ENCODE measurements around the gene JUN.

The JUN gene

GRCh38 chr1:58783993-58784757, at the start of gene JUN:
Gene JUN (minus strand): TSS chr1:58784047. CDS start chr1:58783070, 977 bp downstream.
- peak; percentile 99 to 100 for DNase-seq

DNA sequence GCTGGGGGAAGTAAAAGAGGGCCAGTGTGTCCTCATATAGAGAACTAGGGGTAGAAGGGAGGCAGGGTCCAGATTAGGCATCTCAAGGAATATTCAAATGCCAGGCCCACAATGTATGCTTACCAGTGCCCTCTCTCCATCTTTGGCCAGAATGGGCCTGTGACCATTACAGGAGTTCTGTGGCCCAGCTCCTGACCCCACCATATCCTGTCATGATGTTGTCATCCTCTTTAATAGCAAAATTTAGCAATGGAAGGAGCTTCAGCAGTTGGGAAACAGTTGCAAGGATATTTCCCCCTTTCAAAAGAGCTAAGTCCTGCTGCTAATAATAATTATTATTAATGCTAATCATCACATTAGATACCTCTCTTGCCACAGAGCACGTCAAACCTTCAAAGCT, 49.3 kb upstream of the JUN start:
- DNase-seq: no peak

DNA sequence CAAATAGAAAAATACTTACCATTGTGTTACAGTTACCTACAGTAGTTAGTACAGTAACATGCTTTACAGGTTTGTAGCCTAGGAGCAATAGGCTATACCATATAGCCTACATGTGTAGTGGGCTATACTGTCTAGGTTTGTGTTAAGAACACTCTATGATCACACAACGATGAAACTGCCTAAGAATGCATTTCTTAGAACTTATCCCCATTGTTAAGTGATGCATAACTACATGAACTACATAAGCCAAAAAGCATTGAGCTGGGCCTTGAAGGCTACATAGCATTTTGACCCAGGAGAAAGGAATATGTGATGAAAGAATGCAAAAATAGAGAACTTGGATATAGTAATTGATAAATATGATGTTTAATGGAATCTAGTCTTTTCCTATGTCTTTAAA, 46.4 kb upstream of the JUN start:
- no peak for DNase-seq

GRCh38 chr1:58829866-58830265, 46.0 kb upstream of the JUN start:
- no peak for DNase-seq

- DNase-seq: no peak
Measured at GRCh38 chr1:58827298-58827697, 43.5 kb upstream of the JUN start.

- DNase-seq: peak in 1 of 2 experiments; percentile 39
Measured at GRCh38 chr1:58824753-58825389, 41.0 kb upstream of the JUN start.

GRCh38 chr1:58823481-58824010, 39.7 kb upstream of the JUN start:
- DNase-seq: no peak

- DNase-seq: no peak
Measured at GRCh38 chr1:58821309-58821708, 37.5 kb upstream of the JUN start.

DNA sequence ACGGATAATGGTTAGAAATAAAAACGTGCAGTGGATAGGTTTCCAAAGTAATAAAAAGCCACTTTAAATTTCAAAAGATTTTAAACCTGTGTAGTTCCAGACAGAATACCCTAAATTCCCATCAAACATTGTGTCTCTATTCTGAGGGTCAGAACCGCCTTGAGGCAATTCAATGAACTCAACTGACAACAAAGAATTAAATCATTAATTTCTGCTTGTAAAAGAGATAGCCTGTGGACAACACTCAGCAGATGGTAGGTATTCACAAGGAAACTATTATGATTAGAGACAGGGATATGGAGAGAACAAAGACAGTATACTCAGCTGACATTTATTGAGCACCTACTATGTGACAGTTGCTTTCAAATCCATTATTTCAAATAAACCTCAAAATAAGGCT, 35.1 kb upstream of the JUN start:
- DNase-seq: no peak

DNA sequence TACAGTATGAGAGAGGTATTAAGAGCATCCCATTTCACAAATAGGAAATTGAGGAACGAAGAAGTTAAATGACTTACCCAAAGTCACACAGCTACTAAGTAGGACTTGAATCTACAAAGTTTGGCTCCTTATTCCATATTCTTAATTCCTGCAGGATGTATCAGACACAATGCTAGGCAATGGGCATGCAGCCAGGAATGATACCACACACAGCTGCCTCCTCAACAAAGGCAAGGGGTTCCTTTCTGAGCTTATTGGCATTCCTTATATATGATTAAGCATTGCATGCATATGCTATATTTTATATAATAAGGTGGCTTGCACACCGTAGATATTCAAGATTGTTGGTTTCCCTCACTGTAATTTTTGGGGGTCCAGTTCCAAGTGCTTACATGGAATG, 34.2 kb upstream of the JUN start:
- DNase-seq: peak in 1 of 2 experiments; percentile 63

GRCh38 chr1:58816747-58817221, 32.9 kb upstream of the JUN start:
- DNase-seq: peak; percentile 10 to 44

- peak; percentile 4 to 83 for DNase-seq
Measured at GRCh38 chr1:58816072-58816746, 32.4 kb upstream of the JUN start.

DNA sequence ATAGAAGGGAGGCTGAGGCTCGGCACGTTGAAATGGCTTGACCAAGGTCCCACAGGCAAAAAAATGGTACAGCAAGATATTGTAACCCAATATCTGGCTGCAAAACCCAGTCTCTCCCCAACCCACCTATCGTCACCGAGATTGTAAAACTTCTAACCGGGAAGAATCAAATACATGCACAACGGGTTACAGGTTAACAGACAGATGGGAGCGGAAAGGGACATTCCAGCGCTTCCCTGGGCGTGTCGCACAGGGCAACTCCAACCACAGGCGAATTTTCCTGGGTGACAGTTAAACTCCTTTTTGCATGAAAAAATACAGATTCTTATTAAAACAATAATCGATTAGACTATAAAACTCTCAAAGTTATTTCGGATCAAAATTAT, 31.8 kb upstream of the JUN start:
- DNase-seq: no peak

- no peak for DNase-seq
Measured at GRCh38 chr1:58815069-58815685, 31.3 kb upstream of the JUN start.

- no peak for DNase-seq
Measured at GRCh38 chr1:58814251-58815068, 30.6 kb upstream of the JUN start.

- no peak for DNase-seq
Measured at GRCh38 chr1:58813801-58814200, 30.0 kb upstream of the JUN start.

DNA sequence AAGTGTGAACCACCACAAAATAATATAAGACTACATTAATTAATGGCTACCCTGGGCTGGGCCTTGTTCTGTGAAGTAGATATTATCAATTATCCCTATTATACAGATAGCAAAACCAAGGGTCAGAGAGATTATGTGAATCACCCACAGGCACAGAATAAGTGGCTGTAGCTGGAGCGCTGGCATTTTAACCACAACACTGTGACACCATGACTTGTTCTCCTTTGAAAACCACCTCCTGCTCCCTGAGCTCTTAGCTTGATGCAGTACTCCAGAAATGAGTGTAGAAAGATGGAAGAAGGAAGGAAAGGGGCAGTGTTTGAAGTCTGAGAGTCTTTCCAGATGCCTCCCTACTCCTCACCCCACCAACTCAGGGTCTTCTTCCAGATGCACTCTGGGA, 29.5 kb upstream of the JUN start:
- no peak for DNase-seq

GRCh38 chr1:58812926-58813325, 29.1 kb upstream of the JUN start:
- no peak for DNase-seq

GRCh38 chr1:58812468-58812867, 28.6 kb upstream of the JUN start:
- no peak for DNase-seq

DNA sequence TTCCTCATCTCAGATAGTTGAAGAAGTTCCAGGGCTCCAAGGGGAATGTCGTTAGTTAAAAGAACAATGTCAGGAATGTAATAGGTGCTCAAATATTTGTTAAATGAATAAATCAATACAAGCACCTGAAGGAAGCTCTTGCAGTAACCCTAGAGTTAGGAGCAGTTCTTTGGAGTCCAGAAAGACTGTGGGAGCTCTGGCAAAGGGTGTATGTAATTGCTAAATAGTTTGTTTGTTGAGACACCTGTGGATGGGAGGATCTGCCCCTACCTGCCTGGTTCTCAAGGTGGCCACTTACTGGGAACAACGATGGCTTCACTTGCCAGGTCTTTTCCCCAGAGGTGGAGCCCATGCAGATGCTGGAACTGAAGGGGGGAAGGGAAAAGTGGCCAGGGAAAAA, 27.5 kb upstream of the JUN start:
- DNase-seq: no peak

DNA sequence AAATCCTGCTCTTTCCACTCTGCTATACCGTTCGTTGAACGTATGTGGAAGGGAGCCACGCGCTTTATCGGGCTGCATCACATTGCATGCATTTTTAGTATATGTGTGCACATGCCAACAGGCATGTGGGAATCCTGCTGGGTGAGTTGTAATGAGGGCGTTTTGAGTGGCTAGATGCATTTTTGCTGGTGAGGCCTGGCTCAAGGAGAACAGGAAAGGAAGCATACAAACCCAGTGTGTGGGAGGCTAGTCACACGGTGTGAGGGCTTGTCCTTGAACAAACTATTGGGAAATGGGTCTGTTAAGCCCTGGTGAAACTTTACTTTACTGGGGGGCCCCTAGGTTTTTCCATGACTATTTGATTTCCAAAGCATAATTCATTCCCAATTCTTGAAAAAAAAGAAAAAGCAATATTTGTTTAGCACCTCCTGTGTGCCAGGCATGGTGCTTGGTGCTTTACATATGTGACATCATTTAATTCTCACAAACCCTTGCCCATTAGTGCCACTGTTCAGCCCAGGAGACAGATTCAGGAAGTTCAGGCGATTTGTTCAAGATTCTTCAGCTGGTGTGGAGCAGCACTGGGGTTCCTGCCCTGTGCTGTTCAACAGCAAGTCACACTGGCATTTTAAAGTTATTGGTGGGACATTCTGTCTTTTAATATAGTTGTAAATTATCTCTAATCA, 25.6 kb upstream of the JUN start:
- no peak for DNase-seq

DNA sequence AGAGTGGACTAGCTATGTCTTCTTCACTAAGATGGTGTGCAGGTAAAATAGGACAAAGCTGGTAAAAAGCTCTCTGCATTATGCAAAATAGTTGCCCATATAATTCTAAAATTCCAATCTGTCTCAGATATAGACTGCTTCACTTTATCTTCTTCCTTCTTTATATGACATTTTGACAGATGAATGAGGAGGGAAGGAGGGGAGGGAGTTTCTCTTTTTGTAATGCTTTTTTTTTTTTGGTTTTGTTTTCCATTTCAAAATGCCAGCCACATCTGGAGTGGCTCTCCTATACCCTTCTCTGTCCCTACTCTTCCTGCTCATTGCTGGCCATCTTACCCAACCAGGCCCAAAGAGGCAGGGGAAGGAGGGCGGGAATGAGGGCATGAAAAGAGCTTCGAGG, 24.2 kb upstream of the JUN start:
- DNase-seq: no peak

Data from NCI-H446 (cell line).